ENCODE measurements around the gene SRGAP3. TPM values are rescaled to one million over a fixed set of nuclear protein-coding genes. Genes with fewer than 3 reads are reported as not detected.
"Not testable (repeated sequence)": the region's sequence is repeated elsewhere in the genome, so short reads cannot be mapped to it uniquely, and the experiment has no call there.

The SRGAP3 gene
- total RNA-seq, 1 experiment from 2014 or later, result 0.69 TPM

DNA sequence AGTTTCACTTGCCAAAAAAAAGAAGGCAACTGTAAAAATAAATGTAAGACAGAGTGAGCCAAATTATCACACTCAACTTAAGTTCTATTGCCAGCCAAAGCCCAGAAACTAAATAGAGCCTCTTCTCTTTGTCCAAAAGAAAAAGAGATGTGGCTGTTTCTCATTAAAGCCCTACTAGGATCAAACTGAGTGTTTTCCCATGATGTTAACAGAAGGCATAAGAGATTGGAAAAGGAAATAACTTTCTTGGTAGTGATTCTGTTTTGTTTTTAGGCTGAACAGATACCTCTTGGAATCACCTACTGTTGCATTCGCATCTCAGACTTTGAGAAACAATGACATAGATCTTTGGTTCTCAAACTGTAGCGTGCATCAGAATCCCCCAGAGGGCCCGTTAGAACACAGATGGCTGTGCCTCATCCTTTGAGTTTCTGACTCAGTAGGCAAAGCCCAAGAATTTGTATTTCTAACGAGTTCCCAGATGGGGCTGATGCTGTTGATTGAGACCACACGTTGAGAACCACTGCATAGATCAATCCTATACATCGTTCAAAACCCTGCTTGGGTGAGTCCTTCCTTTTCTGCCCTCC, 42.5 kb upstream of the SRGAP3 start:
- no peak for TF ChIP-seq EZH2 (IDR thresholded peaks at IDR 0.05; ENCODE audit: borderline replicate concordance, low read depth, low read length, poor library complexity, severe bottlenecking)
- TF ChIP-seq, protein P1, sequence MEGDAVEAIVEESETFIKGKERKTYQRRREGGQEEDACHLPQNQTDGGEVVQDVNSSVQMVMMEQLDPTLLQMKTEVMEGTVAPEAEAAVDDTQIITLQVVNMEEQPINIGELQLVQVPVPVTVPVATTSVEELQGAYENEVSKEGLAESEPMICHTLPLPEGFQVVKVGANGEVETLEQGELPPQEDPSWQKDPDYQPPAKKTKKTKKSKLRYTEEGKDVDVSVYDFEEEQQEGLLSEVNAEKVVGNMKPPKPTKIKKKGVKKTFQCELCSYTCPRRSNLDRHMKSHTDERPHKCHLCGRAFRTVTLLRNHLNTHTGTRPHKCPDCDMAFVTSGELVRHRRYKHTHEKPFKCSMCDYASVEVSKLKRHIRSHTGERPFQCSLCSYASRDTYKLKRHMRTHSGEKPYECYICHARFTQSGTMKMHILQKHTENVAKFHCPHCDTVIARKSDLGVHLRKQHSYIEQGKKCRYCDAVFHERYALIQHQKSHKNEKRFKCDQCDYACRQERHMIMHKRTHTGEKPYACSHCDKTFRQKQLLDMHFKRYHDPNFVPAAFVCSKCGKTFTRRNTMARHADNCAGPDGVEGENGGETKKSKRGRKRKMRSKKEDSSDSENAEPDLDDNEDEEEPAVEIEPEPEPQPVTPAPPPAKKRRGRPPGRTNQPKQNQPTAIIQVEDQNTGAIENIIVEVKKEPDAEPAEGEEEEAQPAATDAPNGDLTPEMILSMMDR (conservative IDR thresholded peaks at IDR 0.05; ENCODE audit: low read depth, low read length), result no peak
- ChIA-PET CTCF (no interaction called here), POLR2A (ENCODE audit: low non-redundant PET) (no interaction called here)
- no peak for DNase-seq (ENCODE audit: low spot score)
- Histone ChIP-seq H3K36me3 (ENCODE audit: insufficient read depth, low read length, poor library complexity, severe bottlenecking) (no peaks in the 10 kb centered on the region), H3K9me3 (ENCODE audit: low read depth, low read length, poor library complexity, severe bottlenecking) (no peaks in the 10 kb centered on the region), H3K27ac (ENCODE audit: low read depth, low read length, poor library complexity, severe bottlenecking) (no peak overlapping the region), H3K4me3 (ENCODE audit: low read depth, low read length, poor library complexity, severe bottlenecking) (no peak overlapping the region), H3K27me3 (replicated peaks; ENCODE audit: insufficient read depth, low read depth, low read length, poor library complexity) (peaks cover 20% of the 10 kb centered on the region), H3K4me1 (ENCODE audit: insufficient read depth, low read length, poor library complexity, severe bottlenecking) (no peaks in the 10 kb centered on the region)
- intact Hi-C loops (cut with micrococcal nuclease; ENCODE audit: unreplicated experiment), result no loop called here
- BruUV-seq (replicated peaks), result no TSS peak

DNA sequence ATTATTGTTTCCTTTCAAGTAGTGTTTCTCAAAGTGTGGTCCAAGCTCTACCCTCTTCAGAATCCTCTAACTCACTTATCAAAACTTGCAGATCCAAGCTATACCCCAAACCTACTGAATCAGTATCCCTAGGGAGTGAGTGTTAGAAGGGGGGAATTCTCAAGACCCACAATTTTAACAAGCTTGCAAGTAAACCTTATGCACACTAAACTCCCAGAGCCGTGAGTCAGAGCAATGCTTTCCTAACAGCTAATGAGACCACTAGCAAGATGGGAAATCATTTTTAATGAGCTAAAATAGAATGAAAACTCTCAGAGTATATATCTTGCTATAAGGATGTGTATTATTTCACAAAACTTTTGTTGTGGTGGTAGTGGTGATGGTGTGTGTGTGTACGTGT, 41.1 kb upstream of the SRGAP3 start:
- CTCF ChIA-PET, result no interaction called here
- no peak for DNase-seq (ENCODE audit: low spot score)
- Histone ChIP-seq H3K36me3 (ENCODE audit: insufficient read depth, low read length, poor library complexity, severe bottlenecking) (no peaks in the 10 kb centered on the region), H3K4me1 (ENCODE audit: insufficient read depth, low read length, poor library complexity, severe bottlenecking) (no peaks in the 10 kb centered on the region), H3K4me3 (ENCODE audit: low read depth, low read length, poor library complexity, severe bottlenecking) (no peak overlapping the region), H3K27me3 (replicated peaks; ENCODE audit: insufficient read depth, low read depth, low read length, poor library complexity) (peaks cover 20% of the 10 kb centered on the region), H3K9me3 (ENCODE audit: low read depth, low read length, poor library complexity, severe bottlenecking) (no peaks in the 10 kb centered on the region), H3K27ac (ENCODE audit: low read depth, low read length, poor library complexity, severe bottlenecking) (no peak overlapping the region)
- POLR2A ChIA-PET (ENCODE audit: low non-redundant PET), result no interaction called here
- TF ChIP-seq, protein P1 (conservative IDR thresholded peaks at IDR 0.05; ENCODE audit: low read depth, low read length), result no peak
- TF ChIP-seq EZH2 (IDR thresholded peaks at IDR 0.05; ENCODE audit: borderline replicate concordance, low read depth, low read length, poor library complexity, severe bottlenecking), result no peak
- BruUV-seq (replicated peaks), result no TSS peak
- intact Hi-C loops (cut with micrococcal nuclease; ENCODE audit: unreplicated experiment), result no loop called here

DNA sequence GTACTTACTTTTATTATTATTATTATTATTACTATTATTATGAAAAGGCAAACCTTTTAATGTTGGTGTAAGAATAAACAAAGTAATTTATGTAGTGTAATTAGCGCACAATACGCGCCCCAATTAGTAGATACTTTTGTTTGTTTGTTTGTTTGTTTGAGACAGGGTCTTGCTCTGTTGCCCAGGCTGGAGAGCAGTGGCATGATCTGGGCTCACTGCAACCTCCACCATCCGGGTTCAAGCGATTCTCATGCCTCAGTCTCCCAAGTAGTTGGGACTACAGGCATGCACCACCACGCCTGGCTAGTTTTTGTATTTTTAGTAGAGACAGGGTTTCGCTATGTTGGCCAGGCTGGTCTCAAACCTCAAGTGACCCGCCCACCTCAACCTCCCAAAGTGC, 32.1 kb upstream of the SRGAP3 start:
- H3K27me3 ChIP-seq (replicated peaks; ENCODE audit: insufficient read depth, low read depth, low read length, poor library complexity); CTCF ChIA-PET; H3K9me3 ChIP-seq (ENCODE audit: low read depth, low read length, poor library complexity, severe bottlenecking); H3K36me3 ChIP-seq (ENCODE audit: insufficient read depth, low read length, poor library complexity, severe bottlenecking); H3K4me1 ChIP-seq (ENCODE audit: insufficient read depth, low read length, poor library complexity, severe bottlenecking); H3K27ac ChIP-seq (ENCODE audit: low read depth, low read length, poor library complexity, severe bottlenecking); intact Hi-C loops (cut with micrococcal nuclease; ENCODE audit: unreplicated experiment); H3K4me3 ChIP-seq (ENCODE audit: low read depth, low read length, poor library complexity, severe bottlenecking); POLR2A ChIA-PET (ENCODE audit: low non-redundant PET); DNase-seq (ENCODE audit: low spot score); BruUV-seq (replicated peaks): not testable (repeated sequence)

DNA sequence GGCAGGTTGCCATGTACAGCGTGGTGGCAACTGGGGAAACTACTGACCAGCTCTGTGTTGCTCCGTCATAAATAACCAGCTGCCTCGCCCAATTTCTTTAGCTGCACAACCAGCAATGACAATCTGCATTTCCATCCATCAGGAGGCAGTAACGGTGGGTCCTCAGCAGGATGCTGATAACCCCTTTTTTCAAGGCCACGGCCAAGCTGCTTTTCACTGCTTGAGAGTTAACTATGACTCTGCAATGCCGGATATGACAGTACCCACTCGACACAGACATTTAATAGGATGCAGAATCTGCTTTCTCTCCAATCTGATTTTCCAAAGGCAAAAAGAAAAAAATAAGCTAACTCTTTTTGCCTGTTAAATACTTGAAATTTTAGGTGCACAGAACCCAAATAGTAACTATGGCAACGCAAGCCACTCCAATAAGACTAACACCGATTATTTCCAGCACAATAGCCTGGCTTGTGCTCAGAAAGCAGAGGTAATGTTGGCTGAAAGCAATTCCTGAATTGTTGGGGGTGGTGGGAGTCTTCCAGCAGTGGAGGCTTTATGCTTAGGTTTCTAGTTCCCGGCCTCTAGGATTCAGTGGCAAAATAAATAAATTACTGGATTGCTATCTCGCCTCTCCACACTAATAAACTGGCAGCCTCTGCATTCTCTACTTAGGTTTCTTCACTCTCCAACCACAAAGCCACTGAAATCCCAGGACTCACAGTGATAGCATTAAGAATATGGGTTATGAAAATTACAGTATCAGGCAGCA, 31.2 kb upstream of the SRGAP3 start:
- no peaks in the 10 kb centered on the region for H3K36me3 ChIP-seq (ENCODE audit: insufficient read depth, low read length, poor library complexity, severe bottlenecking)
- no peaks in the 10 kb centered on the region for H3K9me3 ChIP-seq (ENCODE audit: low read depth, low read length, poor library complexity, severe bottlenecking)
- ChIA-PET CTCF (no interaction called here), POLR2A (ENCODE audit: low non-redundant PET) (no interaction called here)
- no TSS peak for BruUV-seq (replicated peaks)
- no peak overlapping the region for H3K4me3 ChIP-seq (ENCODE audit: low read depth, low read length, poor library complexity, severe bottlenecking)
- no peaks in the 10 kb centered on the region for H3K4me1 ChIP-seq (ENCODE audit: insufficient read depth, low read length, poor library complexity, severe bottlenecking)
- TF ChIP-seq, protein P1 (conservative IDR thresholded peaks at IDR 0.05; ENCODE audit: low read depth, low read length), result no peak
- TF ChIP-seq EZH2 (IDR thresholded peaks at IDR 0.05; ENCODE audit: borderline replicate concordance, low read depth, low read length, poor library complexity, severe bottlenecking), result no peak
- intact Hi-C loops (cut with micrococcal nuclease; ENCODE audit: unreplicated experiment), result no loop called here
- no peak for DNase-seq (ENCODE audit: low spot score)
- H3K27ac ChIP-seq (ENCODE audit: low read depth, low read length, poor library complexity, severe bottlenecking), result no peak overlapping the region
- H3K27me3 ChIP-seq (replicated peaks; ENCODE audit: insufficient read depth, low read depth, low read length, poor library complexity), result no peaks in the 10 kb centered on the region

Data from A673 (cell line).